Measurements from ENCODE around the gene SPEF2.
A peak's percentile ranks its signal among the peaks of the same experiment; 100 is the strongest.

Gene SPEF2

DNA sequence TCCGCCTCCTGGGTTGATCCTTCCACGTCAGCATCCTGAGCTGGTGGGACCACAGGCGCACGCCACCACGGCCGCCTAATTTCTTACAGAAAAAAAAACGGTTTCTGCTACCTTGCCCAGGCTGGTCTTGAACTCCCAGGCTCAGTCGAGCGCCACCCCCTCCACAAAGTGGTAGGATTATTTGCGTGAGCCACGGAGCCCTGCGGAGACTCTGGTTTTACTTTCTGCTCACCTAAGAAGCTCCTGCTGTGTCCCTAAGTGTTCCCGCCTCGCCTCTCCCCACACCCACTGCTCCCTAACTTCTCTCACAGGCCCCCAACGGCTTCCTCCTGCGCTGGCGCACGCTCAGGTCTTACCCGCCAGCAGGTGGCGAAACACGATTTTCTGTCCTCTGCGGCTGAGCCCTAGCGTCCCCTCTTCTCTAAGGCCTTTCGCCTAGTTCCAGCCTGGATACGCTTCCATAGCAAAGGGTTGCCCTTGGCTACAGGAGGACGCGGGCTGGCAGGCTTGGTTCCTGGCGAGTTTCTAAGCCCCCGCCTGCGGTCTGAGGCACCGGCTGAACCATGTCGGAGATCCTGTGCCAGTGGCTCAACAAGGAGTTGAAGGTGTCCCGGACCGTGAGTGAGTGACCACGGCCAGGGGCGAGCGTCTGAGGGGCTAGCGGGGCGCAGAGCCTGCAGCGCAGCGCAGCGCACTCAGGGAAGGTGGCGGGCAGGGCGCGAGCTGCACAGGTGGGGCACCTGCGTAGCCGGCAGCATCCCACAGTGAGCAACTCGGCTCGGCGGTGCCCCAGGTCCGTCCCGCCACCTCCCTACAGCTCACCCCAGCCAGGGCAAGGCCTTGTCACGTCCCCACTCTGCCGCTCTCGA, at the start of gene SPEF2:
Gene SPEF2, plus strand, starts transcription at position 429 of the 869 bp plus-strand sequence. Its CDS starts 135 bp downstream, at position 564.
- peak within 1 kb of the TSS; percentile 88 for H3K4me3 ChIP-seq (replicated peaks; ENCODE audit: low read depth, low read length)
- TF ChIP-seq, protein P1, sequence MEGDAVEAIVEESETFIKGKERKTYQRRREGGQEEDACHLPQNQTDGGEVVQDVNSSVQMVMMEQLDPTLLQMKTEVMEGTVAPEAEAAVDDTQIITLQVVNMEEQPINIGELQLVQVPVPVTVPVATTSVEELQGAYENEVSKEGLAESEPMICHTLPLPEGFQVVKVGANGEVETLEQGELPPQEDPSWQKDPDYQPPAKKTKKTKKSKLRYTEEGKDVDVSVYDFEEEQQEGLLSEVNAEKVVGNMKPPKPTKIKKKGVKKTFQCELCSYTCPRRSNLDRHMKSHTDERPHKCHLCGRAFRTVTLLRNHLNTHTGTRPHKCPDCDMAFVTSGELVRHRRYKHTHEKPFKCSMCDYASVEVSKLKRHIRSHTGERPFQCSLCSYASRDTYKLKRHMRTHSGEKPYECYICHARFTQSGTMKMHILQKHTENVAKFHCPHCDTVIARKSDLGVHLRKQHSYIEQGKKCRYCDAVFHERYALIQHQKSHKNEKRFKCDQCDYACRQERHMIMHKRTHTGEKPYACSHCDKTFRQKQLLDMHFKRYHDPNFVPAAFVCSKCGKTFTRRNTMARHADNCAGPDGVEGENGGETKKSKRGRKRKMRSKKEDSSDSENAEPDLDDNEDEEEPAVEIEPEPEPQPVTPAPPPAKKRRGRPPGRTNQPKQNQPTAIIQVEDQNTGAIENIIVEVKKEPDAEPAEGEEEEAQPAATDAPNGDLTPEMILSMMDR (IDR thresholded peaks at IDR 0.05; ENCODE audit: low read depth, low read length, missing control alignments) = peak; percentile 88
- DNase-seq (ENCODE audit: extremely low read depth, low read depth) = peak; percentile 85

DNA sequence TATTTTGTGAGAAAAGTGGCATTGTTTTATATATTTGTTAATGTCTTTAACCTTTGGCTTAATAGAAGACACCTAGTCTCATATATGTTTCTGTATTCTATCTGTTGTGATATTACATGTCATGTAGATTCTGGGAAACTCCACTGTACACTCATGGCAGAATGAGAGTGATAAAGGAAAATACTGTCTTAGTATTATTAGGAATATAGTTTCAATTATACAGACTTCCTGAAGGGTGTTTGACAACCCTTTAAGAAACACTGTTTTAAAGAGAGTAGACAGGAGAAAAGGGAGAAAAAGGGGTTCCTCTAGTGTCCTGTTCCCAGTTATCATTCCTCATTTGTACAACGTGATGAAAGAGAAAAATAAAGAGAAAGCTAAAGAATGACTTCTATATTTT, 42.1 kb upstream of the SPEF2 start:
- DNase-seq (ENCODE audit: extremely low read depth, low read depth) = no peak
- TF ChIP-seq, protein P1 (IDR thresholded peaks at IDR 0.05; ENCODE audit: low read depth, low read length, missing control alignments) = no peak
- no peak overlapping the region for H3K4me3 ChIP-seq (replicated peaks; ENCODE audit: low read depth, low read length)

GRCh38 chr5:35587419-35587818, 30.2 kb upstream of the SPEF2 start:
- H3K4me3 ChIP-seq (replicated peaks; ENCODE audit: low read depth, low read length) = no peak overlapping the region
- DNase-seq (ENCODE audit: extremely low read depth, low read depth) = no peak
- TF ChIP-seq, protein P1 (IDR thresholded peaks at IDR 0.05; ENCODE audit: low read depth, low read length, missing control alignments) = no peak

- H3K4me3 ChIP-seq (replicated peaks; ENCODE audit: low read depth, low read length) = no peak overlapping the region
- TF ChIP-seq, protein P1 (IDR thresholded peaks at IDR 0.05; ENCODE audit: low read depth, low read length, missing control alignments) = no peak
- no peak for DNase-seq (ENCODE audit: extremely low read depth, low read depth)
These were observed 24.3 kb upstream of the SPEF2 start for GRCh38 chr5:35593338-35593737.

DNA sequence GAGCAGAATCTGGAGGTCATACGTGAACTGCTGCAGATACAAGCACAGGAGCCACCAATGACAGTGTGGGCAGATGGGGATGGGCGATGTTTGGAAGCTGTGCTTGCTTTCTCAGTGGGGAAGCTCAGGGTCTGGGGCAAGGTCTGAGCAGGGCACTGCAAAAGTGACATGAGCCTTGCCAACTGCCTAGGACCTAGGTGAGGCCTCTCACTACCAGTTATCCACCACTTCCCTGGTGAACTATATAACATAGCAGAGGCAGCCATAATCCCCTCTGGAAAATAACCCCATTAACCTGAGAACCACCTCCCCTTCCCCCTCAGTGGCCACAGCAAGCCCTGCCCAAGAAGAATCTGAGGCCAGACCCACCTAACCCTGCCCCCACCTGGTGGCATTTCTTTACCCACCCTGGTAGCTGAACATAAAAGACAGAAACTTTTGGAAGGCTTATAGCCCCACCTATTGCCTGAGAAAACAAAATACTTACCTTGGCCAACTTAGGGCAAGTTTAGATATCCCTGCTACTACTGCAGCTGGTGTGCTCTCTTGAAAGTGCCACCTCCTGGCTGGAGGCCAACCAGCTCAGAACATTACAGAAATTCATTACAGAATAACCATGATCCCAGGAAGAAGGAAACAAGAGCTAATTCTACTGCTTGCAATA, 18.8 kb upstream of the SPEF2 start:
- H3K4me3 ChIP-seq (replicated peaks; ENCODE audit: low read depth, low read length) = no peak overlapping the region
- TF ChIP-seq, protein P1 (IDR thresholded peaks at IDR 0.05; ENCODE audit: low read depth, low read length, missing control alignments) = no peak
- DNase-seq (ENCODE audit: extremely low read depth, low read depth) = no peak

DNA sequence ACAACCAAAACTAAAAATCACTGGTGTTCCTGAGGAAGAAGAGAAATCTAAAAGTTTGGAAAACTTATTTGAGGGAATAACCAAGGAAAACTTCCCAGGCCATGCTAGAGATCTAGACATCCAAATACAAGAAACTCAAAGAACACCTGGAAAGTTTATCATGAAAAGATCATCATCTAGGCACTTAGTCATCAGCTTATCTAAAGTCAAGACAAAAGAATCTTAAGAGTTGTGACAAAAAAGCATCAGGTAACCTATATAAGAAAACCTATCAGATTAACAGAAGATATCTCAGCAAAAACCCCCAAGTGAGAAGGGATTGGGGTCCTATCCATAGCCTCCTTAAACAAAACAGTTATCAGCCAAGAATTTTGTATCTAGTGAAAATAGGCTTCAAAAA, 17.1 kb upstream of the SPEF2 start:
- H3K4me3 ChIP-seq (replicated peaks; ENCODE audit: low read depth, low read length) = no peak overlapping the region
- DNase-seq (ENCODE audit: extremely low read depth, low read depth) = no peak
- TF ChIP-seq, protein P1 (IDR thresholded peaks at IDR 0.05; ENCODE audit: low read depth, low read length, missing control alignments) = no peak
